Measurements from ENCODE around the gene SAP130. TPM values are rescaled to one million over a fixed set of nuclear protein-coding genes. Genes with fewer than 3 reads are reported as not detected.

The SAP130 gene
- total RNA-seq, 1 donor from 2014 or later: 13.0 TPM

- intact Hi-C loops (cut with DNase I): loop anchor here (10.0 kb wide), 1 partner anchor 134 kb away; no protein-coding TSS in a partner anchor
- DNase-seq (no peak), ATAC-seq (ENCODE audit: poor library complexity) (no peak)
Measured at GRCh38 chr2:128028668-128029054, 802 bp upstream of the SAP130 start.

- intact Hi-C loops (cut with DNase I): loop anchor here (10.0 kb wide), 1 partner anchor 133 kb away; no protein-coding TSS in a partner anchor
- DNase-seq: peak; percentile 99
- ATAC-seq (ENCODE audit: poor library complexity): peak; percentile 93
Measured at GRCh38 chr2:128027278-128027800, 520 bp downstream of the SAP130 start.

GRCh38 chr2:128026448-128027277 lies 1.2 kb downstream of the SAP130 start:
- no peak for ATAC-seq (ENCODE audit: poor library complexity)
- DNase-seq: no peak
- intact Hi-C loops (cut with DNase I): loop anchor here (10.0 kb wide), 1 partner anchor 132 kb away; no protein-coding TSS in a partner anchor

GRCh38 chr2:128024816-128025215 lies 3.0 kb downstream of the SAP130 start:
- ATAC-seq (ENCODE audit: poor library complexity) (no peak), DNase-seq (no peak)
- intact Hi-C loops (cut with DNase I): loop anchor here (10.0 kb wide), 1 partner anchor 130 kb away; no protein-coding TSS in a partner anchor

- no peak for DNase-seq
- no peak for ATAC-seq (ENCODE audit: poor library complexity)
- intact Hi-C loops (cut with DNase I): no loop called here
Measured at GRCh38 chr2:128017561-128017960, 10.3 kb downstream of the SAP130 start.

- intact Hi-C loops (cut with DNase I): no loop called here
- DNase-seq: no peak
- ATAC-seq (ENCODE audit: poor library complexity): no peak
Measured at GRCh38 chr2:128016620-128017019, 11.2 kb downstream of the SAP130 start.

GRCh38 chr2:128012698-128013097 lies 15.2 kb downstream of the SAP130 start:
- ATAC-seq (ENCODE audit: poor library complexity): no peak
- intact Hi-C loops (cut with DNase I): no loop called here
- no peak for DNase-seq

- ATAC-seq (ENCODE audit: poor library complexity) (no peak), DNase-seq (no peak)
- intact Hi-C loops (cut with DNase I): no loop called here
Measured at GRCh38 chr2:128008074-128008672, 19.7 kb downstream of the SAP130 start.

GRCh38 chr2:128004509-128004908 lies 23.4 kb downstream of the SAP130 start:
- DNase-seq (no peak), ATAC-seq (ENCODE audit: poor library complexity) (no peak)
- intact Hi-C loops (cut with DNase I): no loop called here

GRCh38 chr2:128003463-128003862 lies 24.4 kb downstream of the SAP130 start:
- intact Hi-C loops (cut with DNase I): no loop called here
- DNase-seq (no peak), ATAC-seq (ENCODE audit: poor library complexity) (no peak)

GRCh38 chr2:127996160-127996559 lies 31.7 kb downstream of the SAP130 start:
- intact Hi-C loops (cut with DNase I): loop anchor here (10.0 kb wide), 1 partner anchor 139 kb away; no protein-coding TSS in a partner anchor
- no peak for DNase-seq
- no peak for ATAC-seq (ENCODE audit: poor library complexity)

GRCh38 chr2:127995725-127996124 lies 32.1 kb downstream of the SAP130 start:
- ATAC-seq (ENCODE audit: poor library complexity) (no peak), DNase-seq (no peak)
- intact Hi-C loops (cut with DNase I): loop anchor here (10.0 kb wide), 1 partner anchor 139 kb away; no protein-coding TSS in a partner anchor

GRCh38 chr2:127993659-127994058 lies 34.2 kb downstream of the SAP130 start:
- ATAC-seq (ENCODE audit: poor library complexity): no peak
- DNase-seq: no peak
- intact Hi-C loops (cut with DNase I): loop anchor here (10.0 kb wide), 1 partner anchor 141 kb away; no protein-coding TSS in a partner anchor

GRCh38 chr2:127991742-127992141 lies 36.1 kb downstream of the SAP130 start:
- ATAC-seq (ENCODE audit: poor library complexity) (no peak), DNase-seq (no peak)
- intact Hi-C loops (cut with DNase I): loop anchor here (10.0 kb wide), 1 partner anchor 143 kb away; no protein-coding TSS in a partner anchor

- ATAC-seq (ENCODE audit: poor library complexity) (peak; percentile 62), DNase-seq (no peak)
- intact Hi-C loops (cut with DNase I): no loop called here
Measured at GRCh38 chr2:127986548-127987079, 41.2 kb downstream of the SAP130 start.

GRCh38 chr2:127985735-127986134 lies 42.1 kb downstream of the SAP130 start:
- peak; percentile 58 for DNase-seq
- peak; percentile 90 for ATAC-seq (ENCODE audit: poor library complexity)
- intact Hi-C loops (cut with DNase I): no loop called here

- DNase-seq: no peak
- intact Hi-C loops (cut with DNase I): no loop called here
- ATAC-seq (ENCODE audit: poor library complexity): peak; percentile 43
Measured at GRCh38 chr2:127985026-127985734, 42.7 kb downstream of the SAP130 start.

GRCh38 chr2:127984551-127984950 lies 43.3 kb downstream of the SAP130 start:
- ATAC-seq (ENCODE audit: poor library complexity): peak; percentile 54

GRCh38 chr2:127969446-127969845 lies 58.4 kb downstream of the SAP130 start:
- no peak for ATAC-seq (ENCODE audit: poor library complexity)
- no peak for DNase-seq
- intact Hi-C loops (cut with DNase I): no loop called here

More at GRCh38 chr2:127984551-127984950, 43.3 kb downstream of the SAP130 start:
- intact Hi-C loops (cut with DNase I): no loop called here
- DNase-seq: no peak
